HG02943 (cell line): ENCODE data around the gene HOXD4.

ENCODE experiments used
- ATAC-seq: cut with Tn5 transposase; IDR thresholded peaks from one replicate; pipeline ENCODE4 v1.9.1; 2021; ENCODE audit warnings: mild to moderate bottlenecking, low read depth, moderate library complexity; ENCODE audit not compliant: unreplicated experiment

HOXD4 gene

GRCh38 chr2:176167398-176167797 is 16.0 kb downstream of the HOXD4 start:
- no peak for ATAC-seq

- no peak for ATAC-seq
These were observed 17.8 kb downstream of the HOXD4 start for GRCh38 chr2:176169181-176169580.

GRCh38 chr2:176169711-176170110 is 18.4 kb downstream of the HOXD4 start:
- no peak for ATAC-seq

- no peak for ATAC-seq
These were observed 19.4 kb downstream of the HOXD4 start for GRCh38 chr2:176170602-176171305.

GRCh38 chr2:176171351-176172006 is 20.1 kb downstream of the HOXD4 start:
- ATAC-seq: no peak

- ATAC-seq: no peak
These were observed 20.9 kb downstream of the HOXD4 start for GRCh38 chr2:176172007-176172894.

GRCh38 chr2:176172895-176173566 is 21.7 kb downstream of the HOXD4 start:
- no peak for ATAC-seq

- no peak for ATAC-seq
These were observed 22.4 kb downstream of the HOXD4 start for GRCh38 chr2:176173567-176174381.

- ATAC-seq: no peak
These were observed 23.1 kb downstream of the HOXD4 start for GRCh38 chr2:176174382-176174823.

GRCh38 chr2:176174824-176175708 is 23.7 kb downstream of the HOXD4 start:
- no peak for ATAC-seq

GRCh38 chr2:176175709-176176607 is 24.6 kb downstream of the HOXD4 start:
- no peak for ATAC-seq

GRCh38 chr2:176177580-176178037 is 26.3 kb downstream of the HOXD4 start:
- ATAC-seq: no peak

- ATAC-seq: no peak
These were observed 26.8 kb downstream of the HOXD4 start for GRCh38 chr2:176178038-176178756.

- ATAC-seq: no peak
These were observed 27.5 kb downstream of the HOXD4 start for GRCh38 chr2:176178757-176179295.

GRCh38 chr2:176181551-176181950 is 30.2 kb downstream of the HOXD4 start:
- ATAC-seq: no peak

GRCh38 chr2:176182671-176183070 is 31.3 kb downstream of the HOXD4 start:
- no peak for ATAC-seq

GRCh38 chr2:176184749-176185148 is 33.4 kb downstream of the HOXD4 start:
- ATAC-seq: no peak
